Measurements from ENCODE around the gene PLEK. TPM values are rescaled to one million over a fixed set of nuclear protein-coding genes. Genes with fewer than 3 reads are reported as not detected.

The PLEK gene
- total and polyA plus RNA-seq, 2 of the 13 experiments (the other 11 are each of a cell fraction or from before 2014, with no cell fraction given): not detected

DNA sequence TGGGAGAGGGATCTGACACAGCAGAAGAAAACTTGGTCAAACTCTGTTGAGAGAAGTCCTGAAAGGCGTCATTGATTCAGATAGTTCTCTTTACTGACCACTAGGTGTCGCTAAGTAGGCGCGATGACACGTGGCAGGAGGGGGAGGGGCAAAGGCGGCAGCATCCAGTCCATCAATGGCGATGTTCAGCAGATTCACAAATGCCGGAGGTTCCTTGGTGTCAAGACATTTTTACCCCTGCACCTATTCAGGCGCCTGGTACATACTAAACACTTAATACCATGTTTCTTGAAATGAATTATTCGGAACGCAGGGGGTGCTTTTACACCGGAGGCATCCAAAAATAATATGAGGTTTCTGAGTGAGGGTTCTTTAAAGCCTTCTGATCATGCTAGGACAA, 3.0 kb upstream of the PLEK start (continued):
- TF ChIP-seq, protein P1, sequence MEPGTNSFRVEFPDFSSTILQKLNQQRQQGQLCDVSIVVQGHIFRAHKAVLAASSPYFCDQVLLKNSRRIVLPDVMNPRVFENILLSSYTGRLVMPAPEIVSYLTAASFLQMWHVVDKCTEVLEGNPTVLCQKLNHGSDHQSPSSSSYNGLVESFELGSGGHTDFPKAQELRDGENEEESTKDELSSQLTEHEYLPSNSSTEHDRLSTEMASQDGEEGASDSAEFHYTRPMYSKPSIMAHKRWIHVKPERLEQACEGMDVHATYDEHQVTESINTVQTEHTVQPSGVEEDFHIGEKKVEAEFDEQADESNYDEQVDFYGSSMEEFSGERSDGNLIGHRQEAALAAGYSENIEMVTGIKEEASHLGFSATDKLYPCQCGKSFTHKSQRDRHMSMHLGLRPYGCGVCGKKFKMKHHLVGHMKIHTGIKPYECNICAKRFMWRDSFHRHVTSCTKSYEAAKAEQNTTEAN (CRISPR knock-in tag; conservative IDR thresholded peaks at IDR 0.05): no peak
- 0 out of 2 replicates have a peak, but pooled peaks have one; percentile 41 for TF ChIP-seq POGK (CRISPR knock-in tag; conservative IDR thresholded peaks at IDR 0.05)
- no peak; the same call in 1 of the 2 replicates for TF ChIP-seq MXD4 (CRISPR knock-in tag; IDR thresholded peaks at IDR 0.05)
- no peak for TF ChIP-seq ZMYM2 (CRISPR knock-in tag; IDR thresholded peaks at IDR 0.05)
- peak; percentile 24; the same call in 1 of the 2 replicates for TF ChIP-seq ZNF788 (CRISPR knock-in tag; IDR thresholded peaks at IDR 0.05; ENCODE audit: borderline replicate concordance)
- TF ChIP-seq GTF2F1 (IDR thresholded peaks at IDR 0.05; ENCODE audit: low read length): no peak
- TF ChIP-seq ZFP91 (CRISPR knock-in tag; IDR thresholded peaks at IDR 0.05; ENCODE audit: borderline replicate concordance): no peak
- peak; percentile 35; the same call in 1 of the 2 replicates for TF ChIP-seq ZNF350 (CRISPR knock-in tag; IDR thresholded peaks at IDR 0.05; ENCODE audit: borderline replicate concordance, low read depth)
- no peak for TF ChIP-seq ASH2L (IDR thresholded peaks at IDR 0.05; ENCODE audit: insufficient read length, low read depth, low read length)
- no peak for TF ChIP-seq ZNF441 (CRISPR knock-in tag; IDR thresholded peaks at IDR 0.05; ENCODE audit: borderline replicate concordance)
- TF ChIP-seq, protein P2, sequence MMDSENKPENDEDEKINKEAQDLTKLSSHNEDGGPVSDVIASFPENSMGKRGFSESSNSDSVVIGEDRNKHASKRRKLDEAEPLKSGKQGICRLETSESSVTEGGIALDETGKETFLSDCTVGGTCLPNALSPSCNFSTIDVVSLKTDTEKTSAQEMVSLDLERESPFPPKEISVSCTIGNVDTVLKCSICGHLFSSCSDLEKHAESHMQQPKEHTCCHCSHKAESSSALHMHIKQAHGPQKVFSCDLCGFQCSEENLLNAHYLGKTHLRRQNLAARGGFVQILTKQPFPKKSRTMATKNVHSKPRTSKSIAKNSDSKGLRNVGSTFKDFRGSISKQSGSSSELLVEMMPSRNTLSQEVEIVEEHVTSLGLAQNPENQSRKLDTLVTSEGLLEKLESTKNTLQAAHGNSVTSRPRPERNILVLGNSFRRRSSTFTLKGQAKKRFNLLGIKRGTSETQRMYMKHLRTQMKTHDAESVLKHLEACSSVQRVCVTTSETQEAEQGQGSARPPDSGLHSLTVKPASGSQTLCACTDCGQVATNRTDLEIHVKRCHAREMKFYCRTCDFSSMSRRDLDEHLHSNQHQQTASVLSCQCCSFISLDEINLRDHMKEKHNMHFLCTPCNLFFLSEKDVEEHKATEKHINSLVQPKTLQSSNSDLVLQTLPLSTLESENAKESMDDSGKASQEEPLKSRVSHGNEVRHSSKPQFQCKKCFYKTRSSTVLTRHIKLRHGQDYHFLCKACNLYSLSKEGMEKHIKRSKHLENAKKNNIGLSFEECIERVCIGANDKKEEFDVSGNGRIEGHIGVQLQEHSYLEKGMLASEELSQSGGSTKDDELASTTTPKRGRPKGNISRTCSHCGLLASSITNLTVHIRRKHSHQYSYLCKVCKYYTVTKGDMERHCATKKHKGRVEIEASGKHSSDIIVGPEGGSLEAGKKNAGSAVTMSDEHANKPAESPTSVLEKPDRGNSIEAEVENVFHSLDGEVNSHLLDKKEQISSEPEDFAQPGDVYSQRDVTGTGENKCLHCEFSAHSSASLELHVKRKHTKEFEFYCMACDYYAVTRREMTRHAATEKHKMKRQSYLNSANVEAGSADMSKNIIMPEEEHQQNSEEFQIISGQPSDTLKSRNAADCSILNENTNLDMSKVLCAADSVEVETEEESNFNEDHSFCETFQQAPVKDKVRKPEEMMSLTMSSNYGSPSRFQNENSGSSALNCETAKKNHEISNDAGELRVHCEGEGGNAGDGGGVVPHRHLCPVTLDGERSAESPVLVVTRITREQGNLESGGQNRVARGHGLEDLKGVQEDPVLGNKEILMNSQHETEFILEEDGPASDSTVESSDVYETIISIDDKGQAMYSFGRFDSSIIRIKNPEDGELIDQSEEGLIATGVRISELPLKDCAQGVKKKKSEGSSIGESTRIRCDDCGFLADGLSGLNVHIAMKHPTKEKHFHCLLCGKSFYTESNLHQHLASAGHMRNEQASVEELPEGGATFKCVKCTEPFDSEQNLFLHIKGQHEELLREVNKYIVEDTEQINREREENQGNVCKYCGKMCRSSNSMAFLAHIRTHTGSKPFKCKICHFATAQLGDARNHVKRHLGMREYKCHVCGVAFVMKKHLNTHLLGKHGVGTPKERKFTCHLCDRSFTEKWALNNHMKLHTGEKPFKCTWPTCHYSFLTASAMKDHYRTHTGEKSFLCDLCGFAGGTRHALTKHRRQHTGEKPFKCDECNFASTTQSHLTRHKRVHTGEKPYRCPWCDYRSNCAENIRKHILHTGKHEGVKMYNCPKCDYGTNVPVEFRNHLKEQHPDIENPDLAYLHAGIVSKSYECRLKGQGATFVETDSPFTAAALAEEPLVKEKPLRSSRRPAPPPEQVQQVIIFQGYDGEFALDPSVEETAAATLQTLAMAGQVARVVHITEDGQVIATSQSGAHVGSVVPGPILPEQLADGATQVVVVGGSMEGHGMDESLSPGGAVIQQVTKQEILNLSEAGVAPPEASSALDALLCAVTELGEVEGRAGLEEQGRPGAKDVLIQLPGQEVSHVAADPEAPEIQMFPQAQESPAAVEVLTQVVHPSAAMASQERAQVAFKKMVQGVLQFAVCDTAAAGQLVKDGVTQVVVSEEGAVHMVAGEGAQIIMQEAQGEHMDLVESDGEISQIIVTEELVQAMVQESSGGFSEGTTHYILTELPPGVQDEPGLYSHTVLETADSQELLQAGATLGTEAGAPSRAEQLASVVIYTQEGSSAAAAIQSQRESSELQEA (CRISPR knock-in tag; IDR thresholded peaks at IDR 0.05; ENCODE audit: not compliant biosample characterization): no peak
- TF ChIP-seq, protein P3, sequence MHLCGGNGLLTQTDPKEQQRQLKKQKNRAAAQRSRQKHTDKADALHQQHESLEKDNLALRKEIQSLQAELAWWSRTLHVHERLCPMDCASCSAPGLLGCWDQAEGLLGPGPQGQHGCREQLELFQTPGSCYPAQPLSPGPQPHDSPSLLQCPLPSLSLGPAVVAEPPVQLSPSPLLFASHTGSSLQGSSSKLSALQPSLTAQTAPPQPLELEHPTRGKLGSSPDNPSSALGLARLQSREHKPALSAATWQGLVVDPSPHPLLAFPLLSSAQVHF (CRISPR knock-in tag; IDR thresholded peaks at IDR 0.05): no peak
- peak; percentile 85 for TF ChIP-seq TFE3 (CRISPR knock-in tag; IDR thresholded peaks at IDR 0.05)

Data from HepG2 (cell line).